Measurements from ENCODE around the gene KLHDC10. TPM values are rescaled to one million over a fixed set of nuclear protein-coding genes. Genes with fewer than 3 reads are reported as not detected.

KLHDC10 gene
- polyA plus RNA-seq, 2 of the 4 experiments (the other 2 are of a cell fraction): 25.7 to 35.0 TPM

GRCh38 chr7:130146693-130147405 is 76.5 kb downstream of the KLHDC10 start:
- Histone ChIP-seq H3K27ac (no peak overlapping the region), H3K9me3 (no peaks in the 10 kb centered on the region), H3K4me3 (no peak overlapping the region), H3K4me1 (peaks cover 13% of the 10 kb centered on the region), H3K4me2 (no peak overlapping the region)
- WGBS (ENCODE audit: missing lambda C conversion rate): 90% methylated on average over 9 of the region's 9 CpGs
- no peak for ATAC-seq
- no peak for FAIRE-seq
- CTCF ChIA-PET: interaction anchor here (1.0 kb wide), 1 partner anchor 11 kb away, joined by 3 read pairs; no protein-coding TSS in a partner anchor
- POLR2A ChIA-PET: no interaction called here
- TF ChIP-seq E2F6 (IDR thresholded peaks at IDR 0.05; ENCODE audit: borderline replicate concordance, low read depth) (no peak), MYC (IDR thresholded peaks at IDR 0.05; ENCODE audit: borderline replicate concordance, low read length) (no peak), ELK1 (IDR thresholded peaks at IDR 0.05; ENCODE audit: low read depth, low read length) (no peak), HOXB13 (CRISPR knock-in tag; IDR thresholded peaks at IDR 0.05; ENCODE audit: low read depth) (no peak), KDM1A (IDR thresholded peaks at IDR 0.05; ENCODE audit: low read depth) (no peak), ESRRA (IDR thresholded peaks at IDR 0.05; ENCODE audit: borderline replicate concordance, low read length) (no peak), HOXA7 (CRISPR knock-in tag; IDR thresholded peaks at IDR 0.05) (no peak), JUNB (IDR thresholded peaks at IDR 0.05) (no peak), CTCF (IDR thresholded peaks at IDR 0.05) (no peak), RNF2 (IDR thresholded peaks at IDR 0.05; ENCODE audit: borderline replicate concordance, low read depth) (no peak), CBX8 (IDR thresholded peaks at IDR 0.05) (no peak)
- DNase-seq (ENCODE audit: low read depth in 1 of 2, low spot score in 1 of 2): no peak

- DNase-seq (ENCODE audit: low read depth in 1 of 2, low spot score in 1 of 2) (no peak), FAIRE-seq (no peak), ATAC-seq (no peak)
- Histone ChIP-seq H3K4me3 (no peak overlapping the region), H3K9me3 (no peaks in the 10 kb centered on the region), H3K4me2 (no peak overlapping the region), H3K4me1 (peaks cover 13% of the 10 kb centered on the region), H3K27ac (no peak overlapping the region)
- ChIA-PET POLR2A (no interaction called here), CTCF (interaction anchor here (0.6 to 1.0 kb wide), 2 partner anchors 12 to 287 kb away, joined by 3 read pairs; no protein-coding TSS in a partner anchor)
- TF ChIP-seq POLR2A (IDR thresholded peaks at IDR 0.05; ENCODE audit: low read length) (no peak), RCOR1 (IDR thresholded peaks at IDR 0.05; ENCODE audit: low read depth, low read length) (no peak), ZC3H11A (IDR thresholded peaks at IDR 0.05) (no peak), CBX2 (IDR thresholded peaks at IDR 0.05; ENCODE audit: borderline replicate concordance, low read depth) (no peak), NPAS2 (CRISPR knock-in tag; IDR thresholded peaks at IDR 0.05; ENCODE audit: borderline replicate concordance) (no peak), KDM1A (IDR thresholded peaks at IDR 0.05; ENCODE audit: low read depth) (no peak), MYC (IDR thresholded peaks at IDR 0.05; ENCODE audit: borderline replicate concordance, low read length) (no peak), HOXA7 (CRISPR knock-in tag; IDR thresholded peaks at IDR 0.05) (no peak), TFCP2L1 (CRISPR knock-in tag; IDR thresholded peaks at IDR 0.05) (no peak), EHF (CRISPR knock-in tag; IDR thresholded peaks at IDR 0.05) (no peak), PBX3 (IDR thresholded peaks at IDR 0.05) (no peak)
- 86% methylated on average over 14 of the region's 14 CpGs for WGBS (ENCODE audit: missing lambda C conversion rate)
These were observed 77.5 kb downstream of the KLHDC10 start for GRCh38 chr7:130147710-130148325.

Data from A549 (cell line).